ENCODE results near the gene RAMP1.
"Not testable (repeated sequence)": the region's sequence is repeated elsewhere in the genome, so short reads cannot be mapped to it uniquely, and the experiment has no call there.

The RAMP1 gene

DNA sequence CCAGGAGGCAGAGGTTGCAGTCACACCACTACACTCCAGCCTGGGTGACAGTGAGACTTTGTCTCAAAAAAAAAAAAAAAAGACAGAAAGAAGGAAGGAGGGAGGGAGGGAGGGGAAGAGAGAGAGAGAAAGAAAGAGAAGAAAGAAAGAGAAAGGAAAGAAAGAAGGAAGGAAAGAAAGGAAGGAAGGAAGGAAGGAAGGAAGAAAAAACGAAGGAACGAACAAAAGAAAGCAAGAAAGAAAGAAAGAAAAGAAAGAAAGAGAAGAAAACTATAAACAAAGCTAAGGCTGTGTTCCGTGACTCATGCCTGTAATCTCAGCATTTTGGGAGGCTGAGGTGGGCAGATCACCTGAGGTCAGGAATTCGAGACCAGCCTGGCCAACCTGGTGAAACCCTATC, 91.9 kb downstream of the RAMP1 start:
- DNase-seq (ENCODE audit: low read depth): not testable (repeated sequence)

DNA sequence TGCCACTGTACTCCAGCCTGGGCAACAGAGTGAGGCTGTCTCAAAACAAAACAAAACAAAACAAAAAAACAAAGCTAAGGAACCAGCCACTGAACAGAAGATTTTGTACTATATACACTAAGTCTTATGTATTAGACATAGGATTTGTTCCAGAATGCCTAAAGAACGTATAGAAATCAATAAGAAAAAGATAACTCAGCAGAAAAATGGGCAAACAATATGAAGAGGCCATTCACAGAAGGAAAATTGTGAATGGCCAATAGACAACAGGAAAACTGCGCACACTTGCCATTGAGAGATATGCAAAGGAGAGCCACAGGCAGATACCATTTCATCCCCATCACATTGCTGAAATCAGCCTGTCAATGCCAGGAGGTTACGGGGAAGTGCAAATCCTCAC, 92.5 kb downstream of the RAMP1 start:
- DNase-seq (ENCODE audit: low read depth): no peak

DNA sequence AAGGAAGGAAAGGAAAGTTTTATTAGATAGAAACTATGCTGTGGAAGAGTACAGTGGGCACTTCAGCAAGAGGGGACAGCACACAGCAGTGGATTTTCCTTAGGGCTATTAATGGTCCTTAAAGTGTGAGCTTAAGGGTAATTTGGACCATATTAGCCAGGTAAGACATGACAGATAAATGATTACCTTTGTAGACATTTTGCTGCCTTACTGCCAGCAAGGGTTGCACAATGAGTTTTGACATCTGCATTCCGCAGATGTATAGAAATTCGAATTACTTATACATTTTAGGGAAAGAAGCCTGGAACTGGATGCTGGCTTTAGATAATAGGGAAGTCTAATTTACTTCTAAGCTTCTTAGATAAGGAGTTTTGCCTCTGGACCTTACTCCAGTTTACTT, 93.4 kb downstream of the RAMP1 start:
- no peak for DNase-seq (ENCODE audit: low read depth)

DNA sequence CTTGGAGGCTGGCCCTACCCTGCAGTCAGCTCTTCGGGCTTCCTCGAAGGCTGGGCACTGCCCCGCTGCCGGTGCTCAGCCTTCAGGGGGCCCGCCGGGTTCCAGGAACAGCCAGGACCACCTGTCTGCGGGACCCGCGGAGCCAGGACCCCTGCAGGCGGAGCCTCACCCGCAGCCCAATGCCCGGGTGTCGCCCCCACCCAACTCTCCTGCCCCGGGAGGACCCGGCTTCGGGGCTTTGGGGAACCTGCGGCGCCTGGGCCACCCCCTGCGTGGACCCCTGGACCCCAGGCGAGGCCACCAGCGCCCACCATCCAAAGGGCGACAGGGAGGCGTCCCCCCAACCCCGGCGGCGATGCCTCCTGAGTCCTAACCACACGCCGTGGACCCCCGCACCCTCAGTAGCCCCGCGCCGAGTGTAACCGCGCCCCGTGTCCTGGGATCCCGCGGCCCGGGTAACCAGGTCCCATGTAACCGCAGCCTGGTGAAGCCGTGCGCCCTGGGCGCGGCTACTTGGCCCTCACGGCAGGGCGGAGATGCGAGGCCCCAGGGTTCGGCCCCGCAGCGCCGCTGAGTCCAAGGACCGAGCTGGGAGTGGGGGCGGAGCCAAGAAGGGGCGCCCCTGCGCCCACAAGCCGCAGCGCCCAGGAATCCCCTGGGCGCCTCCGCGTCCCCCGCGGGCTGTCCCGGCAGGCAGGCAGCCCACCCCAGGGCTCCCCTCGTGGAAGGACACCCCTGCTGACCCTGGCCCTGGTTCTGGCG, 96.4 kb downstream of the RAMP1 start:
- DNase-seq (ENCODE audit: low read depth): no peak

DNA sequence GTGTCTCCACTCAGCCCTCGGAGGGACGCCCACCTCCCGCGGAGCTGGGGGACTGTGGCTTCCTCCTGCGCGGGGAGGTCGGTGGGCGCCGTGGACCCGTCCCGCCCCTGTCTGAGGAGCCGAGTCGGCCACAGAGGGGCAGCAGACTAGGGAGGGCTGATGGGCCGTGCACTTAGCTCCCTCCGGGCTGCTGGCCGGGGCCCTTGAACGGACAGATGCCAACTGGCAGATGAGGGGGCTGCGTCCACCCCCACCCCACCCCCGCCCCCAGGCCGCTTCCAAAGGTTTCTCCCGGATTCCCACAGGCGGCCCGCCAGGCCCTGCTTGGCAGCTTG, 96.9 kb downstream of the RAMP1 start:
- no peak for DNase-seq (ENCODE audit: low read depth)

DNA sequence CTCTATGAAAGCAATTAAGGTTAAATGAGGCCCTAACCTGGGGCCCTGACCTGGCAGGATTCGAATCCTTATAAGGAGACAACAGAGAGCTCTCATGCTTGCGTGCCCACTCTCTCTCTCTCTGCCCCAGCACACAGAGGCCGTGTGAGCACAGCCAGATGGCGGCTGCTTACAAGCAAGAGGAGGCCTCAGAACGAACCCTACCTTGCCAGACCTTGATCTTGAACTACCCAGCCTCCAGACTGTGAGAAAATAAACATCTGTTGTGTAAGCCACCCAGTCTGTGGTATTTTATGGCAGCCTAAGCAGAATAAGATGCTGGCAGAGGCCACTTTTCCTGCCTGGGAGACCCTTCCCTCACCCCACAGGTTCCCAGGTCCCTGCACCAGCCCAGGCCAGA, 102.2 kb downstream of the RAMP1 start:
- DNase-seq (ENCODE audit: low read depth): no peak
